Right ventricle myocardium inferior (tissue), 1 donor: Measurements from ENCODE around the gene CEP120. TPM values are rescaled to one million over a fixed set of nuclear protein-coding genes. Genes with fewer than 3 reads are reported as not detected.
A peak's percentile ranks its signal among the peaks of the same experiment; 100 is the strongest.
"Not testable (repeated sequence)": the region's sequence is repeated elsewhere in the genome, so short reads cannot be mapped to it uniquely, and the experiment has no call there.

Experiments
- ATAC-seq: fragments of 200-7000 bp; cut with Tn5 transposase; one replicate; pipeline ENCODE4 v1.9.1; 2020; ENCODE audit warnings: mild to moderate bottlenecking, moderate library complexity
- DNase-seq: peaks from one replicate; pipeline ENCODE4 v3.0.0; 2021; ENCODE audit errors: missing footprints
- intact Hi-C: fragments of 100-400 bp; cut with DNase I; formaldehyde crosslinking; loops from one replicate; pipeline ENCODE4 v1.11.0; 2022
- total RNA-seq: library from RNA; stranded (reverse); fragmentation: NEBNext Ultra II Directional; extraction: Animal tissue kit (Norgen Biotek cat#: 25700); gene quantifications from one replicate; pipeline ENCODE4 v1.2.1, GENCODE V29; 2021
- donor health status: DM: no; HTN: yes; CAD: no; lungs with severe emphysema.

CEP120 gene
- total RNA-seq, 1 donor from 2014 or later, result 12.0 TPM

DNA sequence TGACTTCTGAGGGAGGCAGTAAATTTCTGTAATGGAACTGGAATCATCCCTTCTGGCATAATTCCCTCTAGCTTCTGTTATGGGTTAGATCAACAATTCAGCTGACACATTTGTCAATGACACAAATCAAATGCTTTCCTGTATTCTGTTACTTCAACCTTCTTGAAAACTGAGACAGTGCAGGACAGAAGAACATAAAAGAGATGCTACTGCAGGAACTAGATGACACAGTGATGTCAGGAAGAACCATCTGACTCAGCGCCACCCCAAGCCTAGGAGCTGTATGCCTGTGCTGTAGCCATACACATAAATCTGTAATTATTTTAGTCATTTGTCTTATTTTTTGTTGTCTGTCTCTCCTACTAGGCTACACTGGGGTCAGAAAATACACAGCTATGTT, 18.2 kb upstream of the CEP120 start:
- intact Hi-C loops, result no loop called here
- DNase-seq (no peak), ATAC-seq (no peak)

DNA sequence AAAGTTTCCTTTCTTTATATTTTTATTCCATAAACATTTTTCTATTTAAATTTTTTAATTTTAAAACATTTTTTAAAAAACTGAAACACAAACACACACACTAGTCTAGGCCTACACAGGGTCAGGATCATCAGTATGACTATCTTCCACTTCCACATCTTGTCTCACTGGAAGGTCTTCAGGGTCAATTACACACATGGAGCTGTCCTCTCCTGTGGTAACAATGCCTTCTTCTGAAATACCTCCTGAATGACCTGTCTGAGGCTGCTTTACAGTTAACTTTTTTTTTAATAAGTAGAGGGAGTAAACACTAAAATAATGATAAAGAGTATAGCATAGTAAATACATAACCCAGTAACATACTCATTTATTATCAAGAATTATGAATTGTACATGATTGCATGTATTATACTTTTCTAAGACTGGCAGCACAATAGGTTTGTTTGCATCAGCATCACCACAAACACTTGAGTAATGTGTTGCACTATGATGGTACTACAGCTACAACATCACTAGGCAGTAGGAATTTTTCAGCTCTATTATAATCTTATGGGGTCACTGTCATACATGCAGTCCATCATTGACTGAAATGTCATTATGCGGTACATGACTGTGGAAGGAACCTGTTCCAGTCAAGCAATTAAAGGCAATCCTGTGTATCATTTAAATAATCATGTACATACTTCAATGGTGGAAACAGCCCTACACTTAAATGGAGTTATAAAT, 17.4 kb upstream of the CEP120 start:
- ATAC-seq (no peak), DNase-seq (no peak)
- intact Hi-C loops, result no loop called here

GRCh38 chr5:123439709-123440108, 16.5 kb upstream of the CEP120 start:
- intact Hi-C loops, result no loop called here
- DNase-seq (no peak), ATAC-seq (no peak)

DNA sequence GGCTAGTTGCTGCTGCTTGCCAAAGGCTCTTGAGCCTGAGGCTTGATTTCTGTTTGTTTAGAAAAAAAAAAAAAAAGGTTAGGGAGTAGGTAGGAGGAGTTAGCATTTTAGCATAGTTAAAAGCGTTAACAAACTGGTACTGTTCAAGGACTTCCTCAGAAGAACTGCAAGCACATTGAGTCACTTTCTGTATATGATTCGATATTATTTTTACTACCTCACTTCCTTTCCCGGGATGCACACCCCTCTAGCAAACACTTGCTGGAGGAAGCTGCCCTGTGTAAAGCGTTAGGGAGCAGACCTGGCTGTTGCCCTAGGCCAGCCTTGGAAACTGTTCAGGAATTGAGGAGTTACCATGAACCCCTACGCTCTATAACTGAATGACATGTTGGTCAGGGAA, 15.7 kb upstream of the CEP120 start:
- no peak for DNase-seq
- intact Hi-C loops, result no loop called here
- no peak for ATAC-seq

DNA sequence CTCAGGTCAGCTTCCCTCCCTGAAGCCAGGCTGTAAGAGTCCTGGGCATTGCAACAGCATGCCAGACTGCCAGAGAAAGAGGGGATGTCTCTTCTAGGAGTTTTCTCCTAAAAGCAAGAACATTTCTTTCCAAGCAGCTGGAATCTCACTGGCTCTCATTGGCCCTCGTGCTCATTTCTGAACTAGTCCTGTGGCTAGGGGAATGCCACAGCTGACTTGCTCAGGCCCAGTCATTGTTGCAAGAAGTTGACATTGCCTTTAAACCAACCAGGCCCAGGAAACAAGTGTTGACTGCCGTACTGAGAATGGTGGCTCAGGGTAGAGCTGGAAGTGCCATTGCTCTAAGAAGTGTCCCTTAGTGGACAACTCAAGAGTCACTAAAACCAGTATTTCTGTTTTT, 15.0 kb upstream of the CEP120 start:
- DNase-seq (no peak), ATAC-seq (no peak)
- intact Hi-C loops, result no loop called here

DNA sequence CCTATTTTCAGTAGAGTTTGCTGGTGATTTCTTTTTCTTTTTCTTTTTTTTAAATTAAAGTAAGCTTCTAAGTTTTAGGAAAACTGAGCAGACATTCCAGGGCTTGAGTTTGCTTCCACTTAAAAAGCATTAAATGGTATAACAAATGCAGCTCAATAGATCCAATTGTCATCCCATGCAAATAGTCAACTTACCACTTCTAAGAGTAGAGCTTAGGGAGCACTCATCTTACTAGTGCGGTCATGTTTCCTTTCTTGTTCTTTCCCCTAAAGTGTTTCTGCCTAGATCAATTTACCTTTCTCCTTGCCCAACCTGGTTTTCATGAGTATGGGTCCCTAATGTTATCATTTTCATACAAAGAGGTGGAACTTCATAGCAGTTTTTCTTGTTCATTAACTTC, 13.0 kb upstream of the CEP120 start:
- DNase-seq, result no peak
- intact Hi-C loops, result no loop called here
- ATAC-seq, result no peak

DNA sequence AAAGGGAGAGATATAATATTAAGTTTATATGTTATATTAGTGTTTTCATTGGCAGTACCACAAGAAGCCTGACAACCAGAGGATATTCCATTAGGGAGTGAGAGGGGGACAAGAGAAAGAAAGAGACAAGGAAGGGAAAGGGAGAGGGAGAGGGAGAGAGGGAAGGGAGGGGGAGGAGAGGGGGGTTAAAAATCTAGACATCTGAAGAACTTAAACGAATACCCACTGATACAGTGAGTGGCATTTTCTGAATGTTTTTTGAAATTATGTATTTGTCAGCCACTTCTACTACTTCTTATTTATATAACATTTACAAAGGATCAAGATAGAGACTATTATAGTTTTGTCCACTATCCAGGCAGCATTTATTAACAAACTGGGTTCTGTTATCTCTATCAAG, 11.6 kb upstream of the CEP120 start:
- intact Hi-C loops, result no loop called here
- ATAC-seq (no peak), DNase-seq (no peak)

DNA sequence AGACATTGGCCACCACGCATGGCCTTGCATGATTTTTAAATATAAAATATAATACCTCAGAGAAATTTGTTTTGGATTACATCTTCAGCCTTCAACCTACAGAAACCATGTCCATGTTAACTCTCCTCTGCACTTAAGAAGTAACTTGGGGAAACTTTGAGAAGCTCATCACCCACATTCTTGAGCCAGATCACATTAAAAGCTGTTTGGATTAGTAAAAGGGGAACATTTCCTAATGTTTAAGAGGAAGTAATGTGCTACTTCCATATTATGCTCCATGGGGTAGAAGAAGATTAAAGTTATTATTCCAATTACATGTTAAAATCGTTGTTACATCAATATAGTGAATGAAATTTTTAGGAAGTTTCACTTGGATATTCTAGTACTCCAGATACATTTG, 10.4 kb upstream of the CEP120 start:
- intact Hi-C loops, result no loop called here
- no peak for ATAC-seq

GRCh38 chr5:123430441-123430840, 7.2 kb upstream of the CEP120 start:
- DNase-seq, intact Hi-C loops, ATAC-seq: not testable (repeated sequence)

More for the DNA sequence above, 10.4 kb upstream of the CEP120 start:
- DNase-seq, result no peak

DNA sequence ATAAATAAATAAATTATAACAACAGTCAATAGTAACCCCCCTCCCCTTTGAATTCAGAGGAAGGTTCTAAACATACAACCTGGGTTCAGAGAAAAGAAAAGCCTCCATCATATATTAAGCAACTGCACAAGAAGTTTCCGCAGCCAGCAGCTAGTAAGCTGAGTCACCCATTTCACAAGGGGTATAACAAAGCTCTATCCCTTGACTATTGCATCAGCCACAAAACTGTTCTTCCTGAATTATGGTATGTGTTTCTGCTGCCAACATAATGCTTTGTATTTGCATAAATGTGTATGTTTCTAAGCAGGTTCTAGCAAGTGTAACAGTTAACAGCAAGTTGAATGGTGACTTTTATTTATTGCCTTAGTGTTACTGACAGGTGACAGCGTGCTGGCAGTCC, 6.8 kb upstream of the CEP120 start:
- ATAC-seq (no peak), DNase-seq (no peak)
- intact Hi-C loops, result no loop called here

GRCh38 chr5:123429221-123429954, 6.2 kb upstream of the CEP120 start:
- DNase-seq, result no peak
- intact Hi-C loops, result no loop called here
- ATAC-seq, result no peak

GRCh38 chr5:123428521-123429220, 5.5 kb upstream of the CEP120 start:
- intact Hi-C loops, result no loop called here
- no peak for ATAC-seq
- DNase-seq, result no peak

- intact Hi-C loops, result no loop called here
- no peak for ATAC-seq
- no peak for DNase-seq
Measured at GRCh38 chr5:123427281-123427680, 4.1 kb upstream of the CEP120 start.

- no peak for DNase-seq
- no peak for ATAC-seq
- intact Hi-C loops, result no loop called here
Measured at GRCh38 chr5:123425431-123425830, 2.2 kb upstream of the CEP120 start.

DNA sequence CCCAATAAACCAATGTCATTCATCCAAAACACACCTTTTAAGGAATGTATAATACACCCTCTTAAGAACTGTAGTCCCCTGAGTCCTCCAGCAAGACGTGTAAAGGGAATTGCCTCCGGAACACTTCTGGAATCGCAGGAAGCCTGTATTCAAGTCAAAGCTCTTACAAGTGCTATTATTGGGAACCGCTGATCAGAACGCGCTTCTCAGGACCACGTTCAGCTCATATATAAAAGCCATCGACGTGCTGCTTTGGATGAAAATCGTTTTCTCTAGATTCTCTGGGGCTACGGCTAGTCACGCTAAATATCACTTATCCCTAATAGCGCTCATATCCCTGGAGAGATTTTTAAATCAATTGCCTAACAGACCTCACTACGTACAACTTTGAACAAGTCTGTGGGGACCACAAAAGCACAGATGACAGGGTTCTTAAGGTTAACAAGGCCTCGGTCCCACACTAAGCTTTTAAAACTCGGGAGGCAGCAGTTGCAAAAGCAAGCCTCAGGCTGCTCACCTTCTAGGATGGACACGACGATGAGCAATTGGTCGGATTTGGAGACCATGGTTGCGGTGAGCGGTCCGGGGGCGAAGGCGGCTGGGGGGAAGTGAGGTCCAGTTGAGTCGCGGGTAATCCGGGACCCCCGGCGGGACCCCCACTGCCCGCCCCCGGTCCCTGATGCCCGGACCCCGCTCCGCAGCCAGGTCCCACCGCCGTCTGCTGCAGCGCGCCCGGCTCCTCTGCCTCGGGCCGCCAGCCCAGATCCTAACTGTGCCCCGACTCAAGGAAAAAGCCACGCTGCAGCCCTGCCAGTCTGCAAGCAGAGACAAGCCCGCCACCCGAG, 548 bp downstream of the CEP120 start:
- DNase-seq (no peak), ATAC-seq (peak; percentile 6)
- intact Hi-C loops, result loop anchor here (1.0 to 2.0 kb wide), 2 partner anchors 90 to 188 kb away; partner anchors contain the start of gene CSNK1G3

DNA sequence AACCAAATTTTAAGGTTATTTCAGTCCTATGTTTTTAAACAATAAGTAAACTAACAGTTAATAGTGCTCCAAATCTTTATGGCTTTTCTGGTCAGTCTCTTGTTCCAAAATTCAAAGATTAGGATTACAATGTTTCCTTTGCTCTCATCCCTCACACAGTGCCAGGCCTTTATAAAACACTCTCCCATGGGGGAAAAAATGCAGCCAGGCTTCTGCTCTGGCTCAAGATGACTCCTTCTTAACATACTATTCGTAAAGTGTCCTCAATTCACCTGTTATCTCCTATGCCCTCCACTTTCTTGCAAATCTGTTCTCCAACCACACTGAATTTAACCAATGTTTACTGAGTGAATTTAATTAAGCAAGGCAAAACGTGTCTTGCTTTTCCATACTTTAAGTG, 1.4 kb downstream of the CEP120 start:
- intact Hi-C loops, result loop anchor here (2.0 kb wide), 1 partner anchor 189 kb away; no protein-coding TSS in a partner anchor
- DNase-seq (no peak), ATAC-seq (no peak)

DNA sequence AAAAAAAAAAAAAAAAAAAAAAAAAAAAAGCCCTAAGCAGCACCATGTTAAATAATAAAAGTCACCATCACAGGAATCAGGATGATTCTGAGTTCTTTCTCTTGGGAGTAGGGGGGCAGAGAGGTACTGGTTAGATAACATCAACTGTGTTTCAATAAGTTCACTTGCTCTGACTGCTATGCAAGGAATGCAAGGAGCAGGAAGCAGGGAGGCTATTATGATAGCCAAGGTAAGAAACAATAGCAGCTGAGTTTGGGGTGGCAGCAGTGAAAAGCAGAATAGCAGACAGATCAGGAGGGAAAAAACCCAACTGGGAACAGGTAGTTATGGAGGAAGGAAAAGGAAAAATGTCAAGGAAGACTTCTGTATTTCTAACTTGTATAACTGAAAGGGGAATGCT, 8.2 kb downstream of the CEP120 start:
- ATAC-seq (no peak), DNase-seq (no peak)
- intact Hi-C loops, result no loop called here

GRCh38 chr5:123412206-123412605, 11.0 kb downstream of the CEP120 start:
- DNase-seq (no peak), ATAC-seq (no peak)
- intact Hi-C loops, result no loop called here

DNA sequence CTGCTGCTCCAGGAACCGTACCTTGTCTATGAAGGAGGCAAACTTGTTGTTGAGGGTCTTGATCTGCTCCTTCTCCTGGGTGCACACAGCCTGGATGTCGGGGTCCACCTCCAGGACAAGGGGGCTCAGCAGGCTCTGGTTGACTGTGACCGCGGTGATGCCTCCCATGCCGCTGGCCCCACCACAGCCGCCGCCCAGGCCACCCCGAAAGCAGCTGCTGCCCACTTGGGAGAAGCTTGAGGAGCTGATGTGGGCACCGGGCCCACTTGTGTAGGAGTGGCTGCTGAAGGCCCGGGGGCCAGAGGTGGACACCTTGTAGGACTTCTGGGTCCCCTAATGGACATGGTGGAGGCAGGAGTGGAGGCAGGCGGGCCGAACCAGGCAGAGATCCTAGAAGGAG, 21.2 kb downstream of the CEP120 start:
- DNase-seq, ATAC-seq, intact Hi-C loops: not testable (repeated sequence)
